ENCODE data around the gene F3. TPM values are rescaled to one million over a fixed set of nuclear protein-coding genes. Genes with fewer than 3 reads are reported as not detected.

F3 gene
- polyA plus RNA-seq, 3 donors = 0.29 to 3.7 (median 0.77) TPM

DNA sequence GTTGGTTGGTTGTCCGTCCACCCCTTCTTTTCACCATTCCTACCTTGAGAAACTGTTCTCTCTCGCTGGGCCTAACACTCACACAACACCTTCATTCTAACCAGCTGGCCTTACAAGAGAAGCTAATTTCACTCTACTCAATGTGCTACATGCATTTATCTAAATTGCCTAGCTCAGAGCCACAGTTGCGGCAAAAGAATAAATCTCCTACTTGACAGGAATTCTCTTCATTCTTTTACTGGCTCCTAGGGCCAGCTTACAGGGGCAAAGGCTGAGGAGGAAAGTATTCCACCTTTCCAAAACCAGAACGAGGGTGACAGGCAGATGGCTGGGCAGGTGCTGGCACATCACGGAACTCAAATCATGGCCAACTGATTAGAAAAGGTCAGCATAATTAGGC lies 6.5 kb downstream of the F3 start:
- Histone ChIP-seq H3K4me1 (ENCODE audit: control insufficient read depth in 1 of 2, insufficient read depth in 2 of 2, low read length in 2 of 2) (peaks cover 0 to under 1% of the 10 kb centered on the region in 2 donors), H4K20me1 (ENCODE audit: insufficient read depth, low read length) (no peaks in the 10 kb centered on the region), H3K9me3 (replicated peaks in 1 of 2; ENCODE audit: control insufficient read depth in 1 of 2, insufficient read depth in 1 of 2, low read length in 2 of 2) (no peaks in the 10 kb centered on the region), H3K27me3 (ENCODE audit: control insufficient read depth in 2 of 2, insufficient read depth in 2 of 2, low read length in 2 of 2) (no peaks in the 10 kb centered on the region), H3K4me3 (replicated peaks in 1 of 3; ENCODE audit: low read depth in 2 of 3, low read length in 3 of 3) (no peak overlapping the region), H2AFZ (ENCODE audit: insufficient read depth, low read depth, low read length, poor library complexity, severe bottlenecking) (no peak overlapping the region), H3K27ac (ENCODE audit: low read depth in 1 of 2, low read length in 2 of 2) (no peak overlapping the region), H3K4me2 (replicated peaks; ENCODE audit: extremely low read depth, low read length, poor library complexity, severe bottlenecking) (no peak overlapping the region), H3K79me2 (ENCODE audit: insufficient read depth, low read length) (no peaks in the 10 kb centered on the region), H3K9ac (ENCODE audit: insufficient read depth, low read length, poor library complexity, severe bottlenecking) (no peak overlapping the region), H3K36me3 (replicated peaks in 1 of 2; ENCODE audit: control insufficient read depth in 1 of 2, insufficient read depth in 2 of 2, low read length in 2 of 2) (peaks cover 7 to 54% of the 10 kb centered on the region in 2 donors)
- H3K4me1 Mint-ChIP-seq = peaks cover 11% of the 10 kb centered on the region
- intact Hi-C loops (cut with micrococcal nuclease) = no loop called here
- peaks cover 0 to 2% (median 0%) of the 10 kb centered on the region in 7 donors for H3K9me3 Mint-ChIP-seq
- peaks cover 36 to 61% of the 10 kb centered on the region in 2 donors for H3K36me3 Mint-ChIP-seq
- no peak overlapping the region for H3K27ac Mint-ChIP-seq
- no peak overlapping the region for H3K4me3 Mint-ChIP-seq
- DNase-seq = no peak
- H3K27me3 Mint-ChIP-seq (ENCODE audit: low read depth in 3 of 3) = peaks cover 0 to 3% (median 0%) of the 10 kb centered on the region in 3 donors
- 100% methylated on average over 3 of the region's 5 CpGs for WGBS (ENCODE audit: insufficient coverage)
- TF ChIP-seq, protein P1, sequence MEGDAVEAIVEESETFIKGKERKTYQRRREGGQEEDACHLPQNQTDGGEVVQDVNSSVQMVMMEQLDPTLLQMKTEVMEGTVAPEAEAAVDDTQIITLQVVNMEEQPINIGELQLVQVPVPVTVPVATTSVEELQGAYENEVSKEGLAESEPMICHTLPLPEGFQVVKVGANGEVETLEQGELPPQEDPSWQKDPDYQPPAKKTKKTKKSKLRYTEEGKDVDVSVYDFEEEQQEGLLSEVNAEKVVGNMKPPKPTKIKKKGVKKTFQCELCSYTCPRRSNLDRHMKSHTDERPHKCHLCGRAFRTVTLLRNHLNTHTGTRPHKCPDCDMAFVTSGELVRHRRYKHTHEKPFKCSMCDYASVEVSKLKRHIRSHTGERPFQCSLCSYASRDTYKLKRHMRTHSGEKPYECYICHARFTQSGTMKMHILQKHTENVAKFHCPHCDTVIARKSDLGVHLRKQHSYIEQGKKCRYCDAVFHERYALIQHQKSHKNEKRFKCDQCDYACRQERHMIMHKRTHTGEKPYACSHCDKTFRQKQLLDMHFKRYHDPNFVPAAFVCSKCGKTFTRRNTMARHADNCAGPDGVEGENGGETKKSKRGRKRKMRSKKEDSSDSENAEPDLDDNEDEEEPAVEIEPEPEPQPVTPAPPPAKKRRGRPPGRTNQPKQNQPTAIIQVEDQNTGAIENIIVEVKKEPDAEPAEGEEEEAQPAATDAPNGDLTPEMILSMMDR (IDR thresholded peaks at IDR 0.05) = no peak

DNA sequence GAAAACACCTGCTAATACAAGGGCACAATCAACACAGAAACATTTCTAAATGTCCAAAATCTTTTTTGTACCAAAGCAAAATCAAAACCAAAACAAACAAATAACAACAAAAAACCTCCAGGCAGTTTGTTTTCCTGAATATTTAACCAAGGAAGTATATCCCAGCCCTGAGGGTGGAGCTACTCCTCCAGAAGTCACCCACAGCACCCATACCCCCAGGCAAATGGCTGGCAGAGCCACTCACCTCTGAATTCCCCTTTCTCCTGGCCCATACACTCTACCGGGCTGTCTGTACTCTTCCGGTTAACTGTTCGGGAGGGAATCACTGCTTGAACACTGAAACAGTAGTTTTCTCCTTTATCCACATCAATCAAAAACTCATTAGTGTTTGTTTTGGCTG lies 9.5 kb downstream of the F3 start:
- Mint-ChIP-seq H3K4me1 (peaks cover 1% of the 10 kb centered on the region), H3K27ac (no peak overlapping the region), H3K4me3 (no peak overlapping the region), H3K36me3 (peaks cover 32 to 66% of the 10 kb centered on the region in 2 donors), H3K27me3 (ENCODE audit: low read depth in 3 of 3) (no peaks in the 10 kb centered on the region), H3K9me3 (peaks cover 0 to 2% (median 0%) of the 10 kb centered on the region in 7 donors)
- no peak for DNase-seq
- Histone ChIP-seq H3K9ac (ENCODE audit: insufficient read depth, low read length, poor library complexity, severe bottlenecking) (no peak overlapping the region), H3K4me3 (replicated peaks in 1 of 3; ENCODE audit: low read depth in 2 of 3, low read length in 3 of 3) (no peak overlapping the region), H3K27ac (ENCODE audit: low read depth in 1 of 2, low read length in 2 of 2) (no peak overlapping the region), H3K4me2 (replicated peaks; ENCODE audit: extremely low read depth, low read length, poor library complexity, severe bottlenecking) (no peak overlapping the region), H3K36me3 (replicated peaks in 1 of 2; ENCODE audit: control insufficient read depth in 1 of 2, insufficient read depth in 2 of 2, low read length in 2 of 2) (peaks cover 7 to 69% of the 10 kb centered on the region in 2 donors), H3K4me1 (ENCODE audit: control insufficient read depth in 1 of 2, insufficient read depth in 2 of 2, low read length in 2 of 2) (no peaks in the 10 kb centered on the region), H2AFZ (ENCODE audit: insufficient read depth, low read depth, low read length, poor library complexity, severe bottlenecking) (no peak overlapping the region), H3K79me2 (ENCODE audit: insufficient read depth, low read length) (no peaks in the 10 kb centered on the region), H4K20me1 (ENCODE audit: insufficient read depth, low read length) (no peaks in the 10 kb centered on the region), H3K27me3 (ENCODE audit: control insufficient read depth in 2 of 2, insufficient read depth in 2 of 2, low read length in 2 of 2) (no peaks in the 10 kb centered on the region), H3K9me3 (replicated peaks in 1 of 2; ENCODE audit: control insufficient read depth in 1 of 2, insufficient read depth in 1 of 2, low read length in 2 of 2) (no peaks in the 10 kb centered on the region)
- TF ChIP-seq, protein P1 (IDR thresholded peaks at IDR 0.05) = no peak
- WGBS (ENCODE audit: insufficient coverage) = 80% methylated on average over 1 of the region's 3 CpGs
- intact Hi-C loops (cut with micrococcal nuclease) = no loop called here
